Measurements from ENCODE around the gene TJP3.

The TJP3 gene

GRCh38 chr19:3692141-3693024 is 15.8 kb upstream of the TJP3 start:
- ATAC-seq (ENCODE audit: low read depth), result peak; percentile 47
- no peak overlapping the region for H3K4me3 Mint-ChIP-seq
- peak; percentile 53 to 62 for DNase-seq (ENCODE audit: low spot score in 2 of 2)
- peaks cover 3% of the 10 kb centered on the region for H3K36me3 Mint-ChIP-seq
- H3K27me3 Mint-ChIP-seq, result no peaks in the 10 kb centered on the region
- no peaks in the 10 kb centered on the region for H3K9me3 Mint-ChIP-seq
- H3K4me1 Mint-ChIP-seq, result peaks cover 27% of the 10 kb centered on the region
- peak overlapping the region; percentile 48 for H3K27ac Mint-ChIP-seq

DNA sequence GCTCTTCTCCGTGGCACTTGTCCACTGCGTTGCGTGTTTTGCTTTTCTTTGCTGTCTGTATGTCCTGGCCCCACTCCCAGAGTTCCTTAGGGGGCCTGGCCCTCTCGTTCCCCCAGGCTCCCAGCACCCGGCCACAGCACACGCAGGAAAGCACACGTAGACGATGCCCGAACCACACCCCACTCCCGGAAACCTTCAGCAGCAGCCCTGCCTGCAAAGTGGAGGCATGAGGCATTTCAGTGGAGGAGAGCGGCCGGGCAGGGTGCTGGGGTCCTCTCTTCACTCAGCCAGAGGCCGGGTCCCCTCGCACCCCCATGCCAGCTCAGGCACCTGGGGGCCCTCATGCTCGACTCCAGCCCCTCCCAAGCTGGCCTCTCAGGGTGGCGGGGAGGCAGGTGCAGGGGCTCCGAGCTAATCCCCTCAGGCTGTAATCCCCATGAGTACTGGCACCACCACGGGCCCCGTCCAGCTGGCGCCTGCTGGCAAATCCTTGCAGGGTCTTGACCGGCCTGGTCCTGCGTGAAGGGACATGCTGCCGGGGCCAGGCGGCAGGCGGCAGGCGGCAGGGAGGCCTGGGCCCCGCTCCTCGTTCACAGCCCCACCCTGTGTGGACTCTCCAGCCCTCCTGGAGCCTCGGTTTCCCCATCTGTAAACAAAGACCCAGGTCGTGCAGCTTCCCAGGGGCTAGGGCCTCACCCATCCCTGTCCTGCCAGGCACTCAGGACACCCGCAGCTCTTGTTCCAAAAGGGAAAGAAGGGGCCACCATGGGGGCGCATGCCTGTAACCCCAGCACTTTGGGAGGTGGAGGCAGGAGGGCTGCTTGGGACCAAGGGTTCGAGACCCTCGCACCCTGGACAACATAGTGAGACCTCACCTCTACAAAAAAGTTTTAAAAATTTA is 14.9 kb upstream of the TJP3 start:
- ATAC-seq (ENCODE audit: low read depth) (no peak), DNase-seq (ENCODE audit: low spot score in 2 of 2) (no peak)
- peaks cover 29% of the 10 kb centered on the region for H3K4me1 Mint-ChIP-seq
- no peaks in the 10 kb centered on the region for H3K27me3 Mint-ChIP-seq
- no peaks in the 10 kb centered on the region for H3K9me3 Mint-ChIP-seq
- H3K4me3 Mint-ChIP-seq, result no peak overlapping the region
- peak overlapping the region; percentile 48 for H3K27ac Mint-ChIP-seq
- peaks cover 4% of the 10 kb centered on the region for H3K36me3 Mint-ChIP-seq

GRCh38 chr19:3694361-3695123 is 13.6 kb upstream of the TJP3 start:
- peaks cover 32% of the 10 kb centered on the region for H3K4me1 Mint-ChIP-seq
- H3K27ac Mint-ChIP-seq, result no peak overlapping the region

DNA sequence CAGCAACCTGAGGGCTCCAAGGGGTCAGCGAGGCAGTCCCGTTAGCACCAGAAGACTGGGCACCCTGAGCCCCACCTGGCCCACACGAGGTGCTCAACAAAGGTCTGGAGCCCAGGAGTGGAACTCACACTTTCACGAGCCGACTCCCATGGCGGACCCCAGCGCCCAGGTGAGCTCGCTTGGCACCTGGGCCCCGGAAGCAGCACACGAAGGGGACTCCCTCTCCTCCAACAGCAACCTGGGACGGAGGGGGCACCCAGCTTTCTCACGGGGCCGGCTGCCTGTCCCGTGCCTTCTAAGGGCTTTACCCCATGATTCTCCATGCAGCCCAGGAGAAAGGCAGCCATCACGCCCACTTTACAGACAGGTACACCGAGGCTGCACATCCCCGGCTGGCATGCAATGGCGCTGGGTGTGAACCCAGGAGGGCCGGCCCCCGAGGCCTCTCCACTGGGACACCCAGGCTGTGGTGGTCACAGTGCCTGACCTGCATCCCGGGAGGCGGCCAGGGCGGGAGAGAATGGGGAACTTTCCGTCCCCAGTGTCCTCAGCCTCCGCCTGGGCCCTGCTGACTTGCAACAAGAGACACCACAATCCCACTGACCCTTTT is 13.0 kb upstream of the TJP3 start:
- Mint-ChIP-seq H3K4me3 (no peak overlapping the region), H3K4me1 (peaks cover 31% of the 10 kb centered on the region), H3K9me3 (no peaks in the 10 kb centered on the region), H3K27me3 (no peaks in the 10 kb centered on the region), H3K27ac (no peak overlapping the region), H3K36me3 (peaks cover 4% of the 10 kb centered on the region)
- no peak for DNase-seq (ENCODE audit: low spot score in 2 of 2)
- no peak for ATAC-seq (ENCODE audit: low read depth)

More at GRCh38 chr19:3694361-3695123, 13.6 kb upstream of the TJP3 start:
- H3K9me3 Mint-ChIP-seq, result no peaks in the 10 kb centered on the region
- H3K27me3 Mint-ChIP-seq, result no peaks in the 10 kb centered on the region
- DNase-seq (ENCODE audit: low spot score in 2 of 2) (no peak), ATAC-seq (ENCODE audit: low read depth) (no peak)
- no peak overlapping the region for H3K4me3 Mint-ChIP-seq
- H3K36me3 Mint-ChIP-seq, result peaks cover 4% of the 10 kb centered on the region

DNA sequence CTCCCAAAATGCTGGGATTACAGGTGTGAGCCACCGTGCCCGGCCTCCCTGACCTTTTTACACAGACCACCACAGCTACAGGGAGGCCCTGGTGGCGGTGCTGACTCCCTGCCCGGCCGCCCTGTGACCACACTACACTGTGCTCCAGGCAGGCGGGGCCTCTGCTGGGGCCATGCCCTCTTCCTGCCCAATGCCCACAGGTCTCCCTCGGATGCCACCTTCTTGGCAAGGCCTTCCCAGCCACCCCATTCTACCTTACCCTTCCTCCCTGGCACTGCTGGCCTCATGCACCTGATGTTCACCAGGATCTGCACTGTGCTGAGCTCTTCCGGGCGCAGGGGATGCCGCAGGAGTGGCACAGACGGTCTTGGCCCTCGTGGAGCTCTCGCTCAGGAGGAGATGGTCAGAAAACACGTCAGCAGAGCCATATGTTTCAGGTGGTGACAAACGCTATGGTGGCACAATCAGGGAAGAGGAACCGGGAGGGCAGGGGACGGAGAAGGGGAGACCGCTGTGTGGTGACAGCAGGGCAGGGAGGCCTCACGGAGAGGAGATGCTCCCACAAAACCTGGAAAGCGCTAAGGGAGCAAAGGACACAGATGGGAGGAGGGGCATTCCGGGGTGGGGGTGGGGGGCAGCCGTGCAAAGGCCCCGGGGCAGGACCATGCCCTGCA is 12.1 kb upstream of the TJP3 start:
- peaks cover 4% of the 10 kb centered on the region for H3K36me3 Mint-ChIP-seq
- H3K27ac Mint-ChIP-seq, result no peak overlapping the region
- no peaks in the 10 kb centered on the region for H3K27me3 Mint-ChIP-seq
- DNase-seq (ENCODE audit: low spot score in 2 of 2) (no peak), ATAC-seq (ENCODE audit: low read depth) (no peak)
- H3K4me1 Mint-ChIP-seq, result peaks cover 35% of the 10 kb centered on the region
- no peaks in the 10 kb centered on the region for H3K9me3 Mint-ChIP-seq
- peak overlapping the region; percentile 64 for H3K4me3 Mint-ChIP-seq

GRCh38 chr19:3696660-3696995 is 11.6 kb upstream of the TJP3 start:
- no peaks in the 10 kb centered on the region for H3K9me3 Mint-ChIP-seq
- H3K27me3 Mint-ChIP-seq, result no peaks in the 10 kb centered on the region
- DNase-seq (ENCODE audit: low spot score in 2 of 2) (no peak), ATAC-seq (ENCODE audit: low read depth) (no peak)
- H3K36me3 Mint-ChIP-seq, result peaks cover 4% of the 10 kb centered on the region
- no peak overlapping the region for H3K27ac Mint-ChIP-seq
- H3K4me3 Mint-ChIP-seq, result no peak overlapping the region
- peaks cover 35% of the 10 kb centered on the region for H3K4me1 Mint-ChIP-seq

- no peak for ATAC-seq (ENCODE audit: low read depth)
- Mint-ChIP-seq H3K4me3 (no peak overlapping the region), H3K4me1 (peaks cover 35% of the 10 kb centered on the region), H3K36me3 (peaks cover 4% of the 10 kb centered on the region), H3K9me3 (no peaks in the 10 kb centered on the region), H3K27ac (no peak overlapping the region), H3K27me3 (no peaks in the 10 kb centered on the region)
- no peak for DNase-seq (ENCODE audit: low spot score in 2 of 2)
Observed at GRCh38 chr19:3697094-3697493, 11.1 kb upstream of the TJP3 start.

DNA sequence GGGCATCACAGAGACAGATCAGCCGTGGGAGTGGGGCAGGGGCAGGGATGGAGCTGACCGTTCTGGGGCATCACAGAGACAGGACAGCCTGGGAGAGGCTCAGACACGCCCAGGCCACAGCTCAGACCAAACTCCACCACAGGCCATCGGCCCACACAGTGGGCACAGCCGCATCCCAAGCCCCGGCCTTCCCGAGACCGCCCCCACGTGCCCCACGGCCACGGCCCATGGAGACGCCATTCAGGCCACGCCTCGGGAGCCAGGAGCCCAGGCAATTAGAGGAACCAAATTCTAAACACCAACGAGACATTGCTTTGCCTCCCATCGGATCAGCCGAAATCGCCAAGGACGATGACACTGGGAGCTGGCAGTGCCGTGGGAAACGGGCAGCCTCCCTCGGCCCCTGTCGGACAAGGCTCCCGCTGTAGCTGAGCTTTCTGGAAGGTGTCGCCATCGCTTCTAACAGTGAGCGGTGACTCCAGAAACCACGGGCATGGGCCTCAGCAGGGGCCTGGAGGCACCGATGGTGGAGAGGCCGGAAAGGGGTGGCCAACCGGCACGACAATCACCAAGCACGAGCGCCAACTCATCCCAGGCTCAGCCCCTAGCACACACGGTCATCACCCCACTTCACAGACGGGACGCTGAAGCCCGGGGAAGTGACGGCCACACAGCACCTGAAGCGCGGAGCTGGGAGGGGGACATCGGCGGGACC is 10.4 kb upstream of the TJP3 start:
- H3K9me3 Mint-ChIP-seq, result no peaks in the 10 kb centered on the region
- ATAC-seq (ENCODE audit: low read depth) (no peak), DNase-seq (ENCODE audit: low spot score in 2 of 2) (no peak)
- H3K27ac Mint-ChIP-seq, result no peak overlapping the region
- H3K36me3 Mint-ChIP-seq, result peaks cover 3% of the 10 kb centered on the region
- peak overlapping the region; percentile 53 for H3K4me3 Mint-ChIP-seq
- peaks cover 33% of the 10 kb centered on the region for H3K4me1 Mint-ChIP-seq
- no peaks in the 10 kb centered on the region for H3K27me3 Mint-ChIP-seq

GRCh38 chr19:3698386-3698950 is 9.7 kb upstream of the TJP3 start:
- DNase-seq (ENCODE audit: low spot score in 2 of 2) (no peak), ATAC-seq (ENCODE audit: low read depth) (peak; percentile 15)
- peaks cover 1% of the 10 kb centered on the region for H3K36me3 Mint-ChIP-seq
- no peaks in the 10 kb centered on the region for H3K27me3 Mint-ChIP-seq
- no peaks in the 10 kb centered on the region for H3K9me3 Mint-ChIP-seq
- H3K4me1 Mint-ChIP-seq, result peaks cover 31% of the 10 kb centered on the region
- H3K27ac Mint-ChIP-seq, result no peak overlapping the region
- peak overlapping the region; percentile 53 for H3K4me3 Mint-ChIP-seq

DNA sequence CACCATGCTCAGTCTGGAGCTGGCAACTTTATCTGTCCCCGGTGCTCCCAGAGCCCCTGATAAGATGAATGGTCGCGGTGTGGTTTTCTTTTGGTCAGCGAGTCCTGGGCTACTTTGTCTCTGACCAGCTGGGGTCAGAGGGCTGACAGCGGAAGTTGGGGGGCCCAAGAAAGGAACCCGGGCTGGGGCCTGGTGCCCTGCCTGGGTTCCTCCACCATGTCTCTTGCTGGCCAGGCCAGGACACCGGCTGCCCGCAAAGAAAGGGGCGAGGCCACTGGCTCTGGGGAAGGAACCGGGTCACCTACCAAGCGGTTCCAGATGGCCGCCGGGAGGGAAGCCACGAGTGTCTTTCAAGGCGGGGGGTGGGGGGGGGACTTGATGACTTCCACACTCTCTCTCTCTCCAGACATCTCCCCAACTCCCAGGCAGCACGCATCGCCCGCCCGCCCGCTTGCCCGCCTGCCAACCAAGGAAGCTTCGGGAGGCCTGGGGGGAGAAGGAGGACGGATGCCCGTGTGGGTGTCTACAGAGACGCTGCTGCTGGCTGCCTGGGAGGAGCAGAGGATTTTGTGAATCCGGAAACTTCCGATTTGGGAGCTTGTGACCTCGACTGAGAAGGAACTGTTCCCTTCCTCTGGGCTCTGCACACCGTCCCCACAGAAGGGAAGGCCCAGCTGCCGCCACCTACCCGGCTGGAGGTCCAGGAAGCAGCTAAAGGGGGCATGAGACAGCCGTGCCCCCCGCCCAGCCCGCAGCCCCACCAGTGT is 9.0 kb upstream of the TJP3 start:
- H3K4me3 Mint-ChIP-seq, result peak overlapping the region; percentile 89
- peak overlapping the region; percentile 38 for H3K27ac Mint-ChIP-seq
- DNase-seq (ENCODE audit: low spot score in 2 of 2) (no peak), ATAC-seq (ENCODE audit: low read depth) (no peak)
- H3K4me1 Mint-ChIP-seq, result peaks cover 31% of the 10 kb centered on the region
- no peaks in the 10 kb centered on the region for H3K9me3 Mint-ChIP-seq
- no peaks in the 10 kb centered on the region for H3K27me3 Mint-ChIP-seq
- peaks cover 1% of the 10 kb centered on the region for H3K36me3 Mint-ChIP-seq

DNA sequence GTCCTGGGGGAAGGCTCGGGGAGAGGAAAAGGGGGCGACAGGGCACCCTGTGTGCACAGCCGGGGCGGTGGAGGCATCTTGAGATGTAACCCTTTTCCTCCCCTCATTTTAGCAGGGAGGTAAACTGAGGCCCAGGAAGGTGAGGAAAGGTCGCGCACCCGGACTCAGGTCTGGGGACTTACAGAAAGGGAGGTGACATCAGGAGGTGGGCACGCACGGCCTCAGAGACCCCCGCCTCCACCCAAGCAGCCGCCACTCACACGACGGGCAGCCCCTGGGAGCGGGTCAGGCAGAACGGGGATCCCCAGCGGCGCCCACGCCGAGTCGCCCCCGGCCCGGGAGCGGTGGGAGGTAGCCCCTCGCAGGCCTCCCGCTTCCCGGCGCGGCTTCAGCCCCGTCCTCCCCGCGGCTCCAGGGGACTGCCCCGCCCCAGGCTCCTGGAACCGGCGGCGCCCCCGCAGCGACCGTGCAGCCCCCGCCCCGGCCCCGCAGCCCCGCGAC is 8.4 kb upstream of the TJP3 start:
- DNase-seq (ENCODE audit: low spot score in 2 of 2) (no peak), ATAC-seq (ENCODE audit: low read depth) (no peak)
- H3K27ac Mint-ChIP-seq, result peak overlapping the region; percentile 38
- peak overlapping the region; percentile 89 for H3K4me3 Mint-ChIP-seq
- peaks cover 27% of the 10 kb centered on the region for H3K4me1 Mint-ChIP-seq
- H3K27me3 Mint-ChIP-seq, result no peaks in the 10 kb centered on the region
- no peaks in the 10 kb centered on the region for H3K9me3 Mint-ChIP-seq
- peaks cover 1% of the 10 kb centered on the region for H3K36me3 Mint-ChIP-seq
